H1 (cell line): ENCODE results near the gene IFI27L1. TPM values are rescaled to one million over a fixed set of nuclear protein-coding genes. Genes with fewer than 3 reads are reported as not detected.
A peak's percentile ranks its signal among the peaks of the same experiment; 100 is the strongest.

Experiments
- CTCF ChIA-PET: fragments of 300-600 bp; sonication (Branson Sonifier 250); formaldehyde crosslinking; loops from one replicate; lab custom pipeline; 2021; ENCODE audit not compliant: partially characterized antibody; lab: Charles Lee
- POLR2A ChIA-PET: fragments of 300-600 bp; sonication (Branson Sonifier 250); formaldehyde crosslinking; loops from one replicate; lab custom pipeline; 2021; ENCODE audit warnings: inconsistent platforms; ENCODE audit not compliant: partially characterized antibody; lab: Charles Lee
- DNase-seq, 2 experiments: peaks; one replicate each; pipeline versions ENCODE4 v3.0.0 to v3.0.0-alpha.2; 2010 to 2022; ENCODE audit warnings: low spot score in 2 of 2, low read depth in 1 of 2, mixed read lengths in 1 of 2
- FAIRE-seq: peaks from 2 replicates; lab custom pipeline; 2011; peaks lifted over from hg19 to GRCh38; lab: Jason Lieb, UNC
- H2AFZ ChIP-seq: 2 replicates; pipeline ENCODE4 v1.8.1; 2012; ENCODE audit warnings: low read length, inconsistent platforms
- H2AK5ac ChIP-seq: 2 replicates; pipeline ENCODE4 v1.6.1; 2013; ENCODE audit warnings: low read depth, low read length
- H2BK120ac ChIP-seq: replicated peaks from 2 replicates; pipeline ENCODE3; 2013; ENCODE audit warnings: low read depth, low read length, inconsistent platforms
- H2BK12ac ChIP-seq: 2 replicates; pipeline ENCODE4 v1.6.1; 2013; ENCODE audit warnings: low read depth, low read length
- H2BK15ac ChIP-seq: 2 replicates; pipeline ENCODE4 v1.6.1; 2013; ENCODE audit warnings: low read length
- H2BK20ac ChIP-seq: 2 replicates; pipeline ENCODE4 v1.6.1; 2013; ENCODE audit warnings: low read length
- H2BK5ac ChIP-seq: 2 replicates; pipeline ENCODE4 v1.6.1; 2013; ENCODE audit warnings: low read depth, low read length
- H3K14ac ChIP-seq: 2 replicates; pipeline ENCODE4 v1.6.1; 2013; ENCODE audit warnings: inconsistent platforms; ENCODE audit not compliant: insufficient read length
- H3K18ac ChIP-seq: 2 replicates; pipeline ENCODE4 v1.6.1; 2013; ENCODE audit warnings: low read length; ENCODE audit errors: extremely low read depth
- H3K23ac ChIP-seq: 2 replicates; pipeline ENCODE4 v1.6.1; 2013; ENCODE audit warnings: inconsistent platforms; ENCODE audit not compliant: insufficient read length
- H3K23me2 ChIP-seq: 2 replicates; pipeline ENCODE4 v1.6.1; 2013; ENCODE audit warnings: low read depth, low read length
- H3K27ac ChIP-seq: 2 replicates; pipeline ENCODE4 v1.6.1; 2011; ENCODE audit warnings: low read depth, low read length, inconsistent platforms
- H3K27me3 ChIP-seq, 4 experiments: replicated peaks in 1 of 4; 1 replicate in 1 of 4; 2 replicates in 3 of 4; pipeline versions ENCODE4 v1.6.1 to v1.8.1; 2011 to 2013; ENCODE audit warnings: low read length in 3 of 4, mild to moderate bottlenecking in 3 of 4, inconsistent platforms in 2 of 4, mixed read lengths in 2 of 4, moderate library complexity in 1 of 4; ENCODE audit not compliant: control insufficient read depth in 3 of 4, insufficient read depth in 3 of 4; ENCODE audit errors: extremely low read depth in 1 of 4
- H3K36me3 ChIP-seq, 4 experiments: 2 replicates each; pipeline versions ENCODE4 v1.6.1 to v1.8.1; 2011 to 2013; ENCODE audit warnings: mild to moderate bottlenecking in 4 of 4, low read length in 3 of 4, moderate library complexity in 2 of 4, control low read depth in 1 of 4, inconsistent platforms in 1 of 4; ENCODE audit not compliant: insufficient read depth in 4 of 4, control insufficient read depth in 2 of 4
- H3K4ac ChIP-seq: replicated peaks from 2 replicates; pipeline ENCODE3; 2013; ENCODE audit warnings: low read length, low read depth, mixed read lengths, inconsistent platforms; ENCODE audit not compliant: insufficient read length
- H3K4me1 ChIP-seq, 4 experiments: replicated peaks in 1 of 4; 1 replicate in 1 of 4; 2 replicates in 3 of 4; pipeline versions ENCODE4 v1.6.1 to v1.8.1; 2011 to 2013; ENCODE audit warnings: low read length in 3 of 4, inconsistent platforms in 2 of 4, mixed read lengths in 1 of 4; ENCODE audit not compliant: insufficient read depth in 4 of 4, control insufficient read depth in 3 of 4
- H3K4me2 ChIP-seq, 2 experiments: 2 replicates each; pipeline versions ENCODE4 v1.6.1 to v1.8.1; 2011 to 2013; ENCODE audit warnings: low read depth in 2 of 2, low read length in 2 of 2, control low read depth in 1 of 2, inconsistent platforms in 1 of 2, mild to moderate bottlenecking in 1 of 2; ENCODE audit not compliant: insufficient read depth in 1 of 2
- H3K4me3 ChIP-seq, 4 experiments: fragments of 200-600, 300-600 bp in 1 of 4; sonication (generic), shearing (Covaris generic), sonication (Bioruptor Twin) in 1 of 4; 2 replicates each; pipeline versions ENCODE4 v1.5.1 to v1.8.1; 2011 to 2016; ENCODE audit warnings: low read length in 4 of 4, low read depth in 3 of 4, control low read depth in 2 of 4, inconsistent platforms in 2 of 4, mild to moderate bottlenecking in 2 of 4, mixed read lengths in 1 of 4, moderate library complexity in 1 of 4; ENCODE audit not compliant: insufficient read depth in 2 of 4; ENCODE audit errors: extremely low read depth in 1 of 4
- H3K56ac ChIP-seq: replicated peaks from 2 replicates; pipeline ENCODE3; 2013; ENCODE audit warnings: low read depth, mild to moderate bottlenecking, mixed read lengths, low read length, inconsistent platforms; ENCODE audit not compliant: insufficient read length
- H3K79me1 ChIP-seq: 2 replicates; pipeline ENCODE4 v1.6.1; 2013; ENCODE audit warnings: low read depth, low read length, control low read depth
- H3K79me2 ChIP-seq, 2 experiments: 2 replicates each; pipeline versions ENCODE4 v1.6.1 to v1.8.1; 2012 to 2013; ENCODE audit warnings: low read length in 2 of 2, mild to moderate bottlenecking in 2 of 2, inconsistent platforms in 1 of 2; ENCODE audit not compliant: insufficient read depth in 2 of 2, control insufficient read depth in 1 of 2
- H3K9ac ChIP-seq, 4 experiments: replicated peaks in 1 of 4; 1 replicate in 1 of 4; 2 replicates in 3 of 4; pipeline versions ENCODE4 v1.6.1 to v1.8.1; 2011 to 2013; ENCODE audit warnings: low read depth in 3 of 4, low read length in 3 of 4, control low read depth in 2 of 4, mild to moderate bottlenecking in 2 of 4, moderate library complexity in 2 of 4, inconsistent platforms in 1 of 4; ENCODE audit errors: extremely low read depth in 1 of 4
- H3K9me3 ChIP-seq, 2 experiments: 2 replicates each; pipeline versions ENCODE4 v1.6.1 to v1.8.1; 2012 to 2013; ENCODE audit warnings: mild to moderate bottlenecking in 2 of 2, moderate library complexity in 2 of 2, control low read depth in 1 of 2, inconsistent platforms in 1 of 2, low read depth in 1 of 2, low read length in 1 of 2, mixed read lengths in 1 of 2; ENCODE audit not compliant: insufficient read depth in 2 of 2
- H4K20me1 ChIP-seq, 2 experiments: replicated peaks in 1 of 2; 2 replicates each; pipeline versions ENCODE3 to v1.8.1; 2011 to 2013; ENCODE audit warnings: inconsistent platforms in 2 of 2, low read length in 2 of 2, mild to moderate bottlenecking in 1 of 2; ENCODE audit not compliant: insufficient read depth in 2 of 2, control insufficient read depth in 1 of 2
- H4K5ac ChIP-seq: 2 replicates; pipeline ENCODE4 v1.6.1; 2013; ENCODE audit warnings: low read length, low read depth, mixed read lengths, inconsistent platforms; ENCODE audit not compliant: insufficient read length
- H4K8ac ChIP-seq: 2 replicates; pipeline ENCODE4 v1.8.0; 2013; ENCODE audit warnings: mild to moderate bottlenecking, moderate library complexity, low read length, inconsistent platforms; ENCODE audit not compliant: insufficient read depth; ENCODE audit errors: extremely low read depth
- H4K91ac ChIP-seq: replicated peaks from 2 replicates; pipeline ENCODE3; 2013; ENCODE audit warnings: low read length, mixed read lengths, inconsistent platforms; ENCODE audit not compliant: insufficient read length
- RNF2 ChIP-seq: fragments of 200-900, 300-1000 bp; sonication (generic); IDR thresholded peaks from 2 replicates; pipeline ENCODE4 v1.7.1; 2016; ENCODE audit warnings: borderline replicate concordance, low read depth, mild to moderate bottlenecking, antibody characterized with exemption, low read length; ENCODE audit not compliant: poor library complexity, severe bottlenecking; ENCODE audit errors: missing control alignments
- WGBS, 2 experiments: shearing (Covaris generic) in 1 of 2; methylation state at CpG; one replicate each; pipeline versions ENCODE4 v1.1.6 to v1.1.7; 2013 to 2015; ENCODE audit warnings: low lambda C conversion rate in 2 of 2, mixed read lengths in 2 of 2, inconsistent platforms in 1 of 2, low coverage in 1 of 2, missing lambda C conversion rate in 1 of 2; ENCODE audit not compliant: insufficient replicate concordance in 2 of 2, insufficient coverage in 1 of 2, insufficient read length in 1 of 2; ENCODE audit errors: extremely low coverage in 1 of 2, missing lambda C conversion rate in 1 of 2; 5-methylcytosine and 5-hydroxymethylcytosine counted together
- polyA plus RNA-seq, 7 experiments: library from polyadenylated mRNA; depleted of rRNA in 3 of 7; stranded (reverse) in 5 of 7; unstranded in 2 of 7; fragments of >200 nt in 5 of 7; fragments of 200-250 nt in 2 of 7; gene quantifications; 1 replicate in 5 of 7; 2 replicates in 1 of 7; 4 replicates in 1 of 7; pipeline versions ENCODE4 v1.2.1 to v1.2.3, GENCODE V29; 2011 to 2013; ENCODE audit warnings: missing spikeins in 2 of 7, mixed read lengths in 2 of 7
- total RNA-seq: library from RNA; stranded (reverse); fragmentation: NEBNext Ultra II Directional; extraction: Animal tissue kit (Norgen Biotek cat#: 25700); gene quantifications from 2 replicates; pipeline ENCODE4 v1.2.1, GENCODE V29; 2021

Gene IFI27L1
- total and polyA plus RNA-seq, 2 of the 8 experiments (the other 6 are each of a cell fraction or from before 2014, with no cell fraction given) = 21.2 to 30.5 TPM

DNA sequence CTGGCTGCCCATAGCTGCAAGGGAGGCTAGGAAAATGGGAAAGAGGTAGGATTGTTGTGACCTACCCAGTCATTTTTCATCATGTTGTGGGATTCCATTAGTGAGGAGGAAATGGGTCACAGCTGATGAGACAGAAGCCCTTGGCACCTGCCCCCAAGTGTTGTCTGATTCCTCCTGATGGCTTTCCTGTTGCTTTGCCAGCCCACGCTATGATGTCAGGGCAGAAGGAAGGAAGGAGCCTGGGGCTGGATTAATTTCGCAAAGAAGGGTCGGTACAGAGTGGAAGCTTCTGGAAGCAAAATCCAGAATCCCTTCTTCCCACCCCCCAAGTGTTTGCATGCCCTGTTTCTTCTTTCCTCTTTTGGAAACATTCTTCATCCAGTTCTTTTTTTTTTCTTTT lies 46.2 kb upstream of the IFI27L1 start:
- no peaks in the 10 kb centered on the region; the same call in 1 of the 2 replicates for H3K79me1 ChIP-seq
- H3K4me3 ChIP-seq = no peak overlapping the region
- H2AFZ ChIP-seq = no peak overlapping the region
- peaks cover 0 to 4% (median 0%) of the 10 kb centered on the region in 4 experiments; a peak in 2 of 8 replicates for H3K36me3 ChIP-seq
- no peak overlapping the region for H3K27ac ChIP-seq
- no peak overlapping the region for H3K4ac ChIP-seq
- no peak overlapping the region for H2BK20ac ChIP-seq
- no peak overlapping the region for H4K5ac ChIP-seq
- POLR2A ChIA-PET = interaction anchor here (1.8 kb wide), 1 partner anchor 17 kb away, joined by 6 read pairs; no protein-coding TSS in a partner anchor
- H3K18ac ChIP-seq = no peak overlapping the region
- 90% methylated on average over 3 of the region's 3 CpGs; no CpG with 5 or more reads in 1 of the 2 experiments for WGBS, 2 experiments
- no peaks in the 10 kb centered on the region; a peak in 1 of 7 replicates for H3K27me3 ChIP-seq
- H3K79me2 ChIP-seq = no peaks in the 10 kb centered on the region
- H4K8ac ChIP-seq = no peak overlapping the region
- H3K14ac ChIP-seq = no peak overlapping the region
- H3K9ac ChIP-seq = no peak overlapping the region
- CTCF ChIA-PET = interaction anchor here (0.6 to 7.2 kb wide), 13 partner anchors 11 to 289 kb away, joined by 3 to 105 read pairs (median 7); partner anchors contain the start of gene SERPINA6
- no peaks in the 10 kb centered on the region for H3K9me3 ChIP-seq
- H4K91ac ChIP-seq = no peak overlapping the region
- H3K4me2 ChIP-seq = peak overlapping the region in 1 of 2 experiments; percentile 27; a peak in 1 of 4 replicates
- no peaks in the 10 kb centered on the region for H3K23me2 ChIP-seq
- H2AK5ac ChIP-seq = no peak overlapping the region
- peaks cover 0 to 9% (median 0%) of the 10 kb centered on the region in 4 experiments; a peak in 2 of 7 replicates for H3K4me1 ChIP-seq
- no peak for FAIRE-seq
- no peak for DNase-seq
- H3K23ac ChIP-seq = no peak overlapping the region
- no peak for TF ChIP-seq RNF2
- TF ChIP-seq, all 59 proteins: peak for 0
- Histone ChIP-seq H2BK12ac (no peak overlapping the region), H2BK15ac (no peak overlapping the region), H2BK120ac (no peak overlapping the region), H3K56ac (no peak overlapping the region), H4K20me1 (peaks cover 2 to 4% of the 10 kb centered on the region in 2 experiments), H2BK5ac (no peak overlapping the region)
